HepG2 (cell line): ENCODE results near the gene CCDC38. TPM values are rescaled to one million over a fixed set of nuclear protein-coding genes. Genes with fewer than 3 reads are reported as not detected.
A peak's percentile ranks its signal among the peaks of the same experiment; 100 is the strongest.

Source experiments
- DMAP1 ChIP-seq: IDR thresholded peaks from 2 replicates; pipeline ENCODE4 v1.6.1; 2016
- HNRNPL ChIP-seq: fragments of 200-400 bp; formaldehyde crosslinking; IDR thresholded peaks from 2 replicates; pipeline ENCODE4 v1.6.1; 2017; ENCODE audit warnings: mild to moderate bottlenecking, low read depth, low read length
- JARID2 ChIP-seq: sonication (generic); formaldehyde crosslinking; IDR thresholded peaks from 2 replicates; pipeline ENCODE4 v1.8.1; 2023; ENCODE audit warnings: missing genetic modification reagents, inconsistent platforms; ENCODE audit not compliant: insufficient replicate concordance
- JUND ChIP-seq: sonication (generic); formaldehyde crosslinking; IDR thresholded peaks from 2 replicates; pipeline ENCODE4 v1.8.0; 2022; ENCODE audit warnings: mild to moderate bottlenecking, missing genetic modification reagents
- MED8 ChIP-seq: sonication (generic); formaldehyde crosslinking; IDR thresholded peaks from 2 replicates; pipeline ENCODE4 v1.8.1; 2023; ENCODE audit warnings: mild to moderate bottlenecking, missing genetic modification reagents; ENCODE audit not compliant: insufficient replicate concordance
- MXD4 ChIP-seq: IDR thresholded peaks from 2 replicates; pipeline ENCODE4 v1.6.1; 2016; ENCODE audit warnings: mild to moderate bottlenecking, missing biosample characterization, missing genetic modification reagents
- NFKB2 ChIP-seq: sonication (generic); formaldehyde crosslinking; IDR thresholded peaks from 2 replicates; pipeline ENCODE4 v1.4.0; 2020; ENCODE audit warnings: missing genetic modification reagents, borderline replicate concordance
- REL ChIP-seq: sonication (generic); formaldehyde crosslinking; conservative IDR thresholded peaks from 2 replicates; pipeline ENCODE4 v1.8.0; 2022; ENCODE audit warnings: mild to moderate bottlenecking, missing genetic modification reagents, moderate library complexity
- SPEN ChIP-seq: sonication (generic); formaldehyde crosslinking; IDR thresholded peaks from 2 replicates; pipeline ENCODE4 v1.5.1; 2020; ENCODE audit warnings: low read depth, mild to moderate bottlenecking, missing genetic modification reagents
- TBX2 ChIP-seq: sonication (generic); formaldehyde crosslinking; IDR thresholded peaks from 2 replicates; pipeline ENCODE4 v1.5.0; 2020; ENCODE audit warnings: missing genetic modification reagents, mild to moderate bottlenecking, borderline replicate concordance
- WIZ ChIP-seq: sonication (generic); formaldehyde crosslinking; IDR thresholded peaks from 2 replicates; pipeline ENCODE4 v1.5.1; 2020; ENCODE audit warnings: mild to moderate bottlenecking, missing genetic modification reagents
- ZNF180 ChIP-seq: sonication (generic); formaldehyde crosslinking; IDR thresholded peaks from 2 replicates; pipeline ENCODE4 v1.4.0; 2020; ENCODE audit warnings: low read depth, missing genetic modification reagents, borderline replicate concordance
- ZNF235 ChIP-seq: sonication (generic); formaldehyde crosslinking; IDR thresholded peaks from 2 replicates; pipeline ENCODE4 v1.8.1; 2023; ENCODE audit warnings: mild to moderate bottlenecking, missing genetic modification reagents, borderline replicate concordance
- ZNF253 ChIP-seq: sonication (generic); formaldehyde crosslinking; IDR thresholded peaks from 2 replicates; pipeline ENCODE4 v1.8.0; 2022; ENCODE audit warnings: mild to moderate bottlenecking, missing genetic modification reagents, borderline replicate concordance
- ZNF30 ChIP-seq: sonication (generic); formaldehyde crosslinking; IDR thresholded peaks from 2 replicates; pipeline ENCODE4 v1.5.0; 2020; ENCODE audit warnings: mild to moderate bottlenecking, missing genetic modification reagents
- ZNF501 ChIP-seq: sonication (generic); formaldehyde crosslinking; IDR thresholded peaks from 2 replicates; pipeline ENCODE4 v1.5.1; 2020; ENCODE audit warnings: mild to moderate bottlenecking, moderate library complexity, missing genetic modification reagents
- ZNF607 ChIP-seq: sonication (generic); formaldehyde crosslinking; IDR thresholded peaks from 2 replicates; pipeline ENCODE4 v1.5.1; 2020; ENCODE audit warnings: missing genetic modification reagents, mild to moderate bottlenecking, borderline replicate concordance
- ZNF768 ChIP-seq: sonication (generic); formaldehyde crosslinking; IDR thresholded peaks from 2 replicates; pipeline ENCODE4 v1.4.0; 2020; ENCODE audit warnings: missing genetic modification reagents
- polyA plus RNA-seq, 8 experiments: library from polyadenylated mRNA; depleted of rRNA in 3 of 8; stranded (reverse) in 7 of 8; unstranded in 1 of 8; fragments of >200 nt; fragmentation: Illumina TruSeq in 4 of 8; extraction: Trizol in 4 of 8; gene quantifications; 2 replicates each; pipeline versions ENCODE4 v1.2.1 to v1.2.3, GENCODE V29; 2011 to 2016; ENCODE audit warnings: low read depth in 4 of 8, missing spikeins in 1 of 8, mixed read lengths in 1 of 8; ENCODE audit not compliant: insufficient read depth in 1 of 8
- total RNA-seq, 5 experiments: library from RNA; depleted of rRNA; stranded (reverse); fragments of >200 nt; fragmentation: Illumina TruSeq; extraction: Trizol; gene quantifications; 2 replicates each; pipeline ENCODE4 v1.2.3, GENCODE V29; 2016; ENCODE audit warnings: low read depth in 1 of 5
- TF ChIP-seq, protein P1 (sequence below): sonication (generic); formaldehyde crosslinking; conservative IDR thresholded peaks from 2 replicates; pipeline ENCODE4 v1.8.0; 2022; ENCODE audit warnings: missing genetic modification reagents
- TF ChIP-seq, protein P2 (sequence below): IDR thresholded peaks from 2 replicates; pipeline ENCODE4 v1.4.0; 2020; ENCODE audit warnings: mild to moderate bottlenecking, missing genetic modification reagents
- TF ChIP-seq, protein P3 (sequence below): sonication (generic); formaldehyde crosslinking; IDR thresholded peaks from 2 replicates; pipeline ENCODE4 v1.5.0; 2020; ENCODE audit warnings: missing genetic modification reagents

CCDC38 gene
- total and polyA plus RNA-seq, 2 of the 13 experiments (the other 11 are each of a cell fraction or from before 2014, with no cell fraction given): 0.24 to 0.32 TPM

DNA sequence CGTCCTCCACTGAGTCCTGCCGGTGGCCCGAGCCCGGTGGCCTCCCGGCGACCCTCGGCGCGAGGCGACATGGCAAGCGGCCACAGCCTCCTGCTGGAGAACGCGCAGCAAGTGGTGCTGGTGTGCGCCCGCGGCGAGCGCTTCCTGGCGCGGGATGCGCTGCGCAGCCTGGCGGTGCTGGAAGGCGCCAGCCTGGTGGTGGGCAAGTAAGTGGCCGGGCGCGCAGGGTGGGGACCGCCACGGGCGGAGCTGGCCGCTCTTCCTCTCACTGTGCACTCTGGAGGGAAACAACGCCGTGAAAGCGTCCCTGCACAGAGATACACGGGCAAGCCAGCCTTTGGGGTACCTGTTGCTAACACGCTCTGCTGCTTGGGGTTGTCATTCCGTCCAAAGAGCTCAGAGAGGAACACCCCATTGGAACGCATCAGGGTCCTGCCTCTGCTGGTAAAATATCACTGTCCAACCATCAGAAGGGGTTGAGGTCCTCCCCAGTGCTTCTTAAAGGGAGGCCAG, 972 bp upstream of the CCDC38 start, which contains the start of gene AMDHD1 (continued):
- TF ChIP-seq, protein P1, sequence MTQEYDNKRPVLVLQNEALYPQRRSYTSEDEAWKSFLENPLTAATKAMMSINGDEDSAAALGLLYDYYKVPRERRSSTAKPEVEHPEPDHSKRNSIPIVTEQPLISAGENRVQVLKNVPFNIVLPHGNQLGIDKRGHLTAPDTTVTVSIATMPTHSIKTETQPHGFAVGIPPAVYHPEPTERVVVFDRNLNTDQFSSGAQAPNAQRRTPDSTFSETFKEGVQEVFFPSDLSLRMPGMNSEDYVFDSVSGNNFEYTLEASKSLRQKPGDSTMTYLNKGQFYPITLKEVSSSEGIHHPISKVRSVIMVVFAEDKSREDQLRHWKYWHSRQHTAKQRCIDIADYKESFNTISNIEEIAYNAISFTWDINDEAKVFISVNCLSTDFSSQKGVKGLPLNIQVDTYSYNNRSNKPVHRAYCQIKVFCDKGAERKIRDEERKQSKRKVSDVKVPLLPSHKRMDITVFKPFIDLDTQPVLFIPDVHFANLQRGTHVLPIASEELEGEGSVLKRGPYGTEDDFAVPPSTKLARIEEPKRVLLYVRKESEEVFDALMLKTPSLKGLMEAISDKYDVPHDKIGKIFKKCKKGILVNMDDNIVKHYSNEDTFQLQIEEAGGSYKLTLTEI (CRISPR knock-in tag): no peak
- TF ChIP-seq MED8 (CRISPR knock-in tag) (peak; percentile 42), DMAP1 (CRISPR knock-in tag) (no peak; the same call in 1 of the 2 replicates), ZNF235 (CRISPR knock-in tag) (no peak), SPEN (CRISPR knock-in tag) (peak; percentile 87), ZNF253 (CRISPR knock-in tag) (no peak), JARID2 (no peak), ZNF501 (CRISPR knock-in tag) (0 out of 2 replicates have a peak, but pooled peaks have one; percentile 72), REL (CRISPR knock-in tag) (no peak), WIZ (CRISPR knock-in tag) (peak; percentile 62; the same call in 1 of the 2 replicates), JUND (no peak), ZNF180 (CRISPR knock-in tag) (0 out of 2 replicates have a peak, but pooled peaks have one; percentile 16), ZNF607 (CRISPR knock-in tag) (peak; percentile 71; the same call in 1 of the 2 replicates), ZNF30 (no peak), TBX2 (CRISPR knock-in tag) (peak; percentile 64; the same call in 1 of the 2 replicates), MXD4 (peak; percentile 8; the same call in 1 of the 2 replicates), HNRNPL (no peak), ZNF768 (peak; percentile 67; the same call in 1 of the 2 replicates), NFKB2 (CRISPR knock-in tag) (peak; percentile 79; the same call in 1 of the 2 replicates)
- TF ChIP-seq, protein P2, sequence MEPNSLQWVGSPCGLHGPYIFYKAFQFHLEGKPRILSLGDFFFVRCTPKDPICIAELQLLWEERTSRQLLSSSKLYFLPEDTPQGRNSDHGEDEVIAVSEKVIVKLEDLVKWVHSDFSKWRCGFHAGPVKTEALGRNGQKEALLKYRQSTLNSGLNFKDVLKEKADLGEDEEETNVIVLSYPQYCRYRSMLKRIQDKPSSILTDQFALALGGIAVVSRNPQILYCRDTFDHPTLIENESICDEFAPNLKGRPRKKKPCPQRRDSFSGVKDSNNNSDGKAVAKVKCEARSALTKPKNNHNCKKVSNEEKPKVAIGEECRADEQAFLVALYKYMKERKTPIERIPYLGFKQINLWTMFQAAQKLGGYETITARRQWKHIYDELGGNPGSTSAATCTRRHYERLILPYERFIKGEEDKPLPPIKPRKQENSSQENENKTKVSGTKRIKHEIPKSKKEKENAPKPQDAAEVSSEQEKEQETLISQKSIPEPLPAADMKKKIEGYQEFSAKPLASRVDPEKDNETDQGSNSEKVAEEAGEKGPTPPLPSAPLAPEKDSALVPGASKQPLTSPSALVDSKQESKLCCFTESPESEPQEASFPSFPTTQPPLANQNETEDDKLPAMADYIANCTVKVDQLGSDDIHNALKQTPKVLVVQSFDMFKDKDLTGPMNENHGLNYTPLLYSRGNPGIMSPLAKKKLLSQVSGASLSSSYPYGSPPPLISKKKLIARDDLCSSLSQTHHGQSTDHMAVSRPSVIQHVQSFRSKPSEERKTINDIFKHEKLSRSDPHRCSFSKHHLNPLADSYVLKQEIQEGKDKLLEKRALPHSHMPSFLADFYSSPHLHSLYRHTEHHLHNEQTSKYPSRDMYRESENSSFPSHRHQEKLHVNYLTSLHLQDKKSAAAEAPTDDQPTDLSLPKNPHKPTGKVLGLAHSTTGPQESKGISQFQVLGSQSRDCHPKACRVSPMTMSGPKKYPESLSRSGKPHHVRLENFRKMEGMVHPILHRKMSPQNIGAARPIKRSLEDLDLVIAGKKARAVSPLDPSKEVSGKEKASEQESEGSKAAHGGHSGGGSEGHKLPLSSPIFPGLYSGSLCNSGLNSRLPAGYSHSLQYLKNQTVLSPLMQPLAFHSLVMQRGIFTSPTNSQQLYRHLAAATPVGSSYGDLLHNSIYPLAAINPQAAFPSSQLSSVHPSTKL (CRISPR knock-in tag): no peak
- TF ChIP-seq, protein P3, sequence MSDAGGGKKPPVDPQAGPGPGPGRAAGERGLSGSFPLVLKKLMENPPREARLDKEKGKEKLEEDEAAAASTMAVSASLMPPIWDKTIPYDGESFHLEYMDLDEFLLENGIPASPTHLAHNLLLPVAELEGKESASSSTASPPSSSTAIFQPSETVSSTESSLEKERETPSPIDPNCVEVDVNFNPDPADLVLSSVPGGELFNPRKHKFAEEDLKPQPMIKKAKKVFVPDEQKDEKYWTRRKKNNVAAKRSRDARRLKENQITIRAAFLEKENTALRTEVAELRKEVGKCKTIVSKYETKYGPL (CRISPR knock-in tag): no peak
